Memory B cell (primary cell): ENCODE data around the gene MAN1C1.
"Not testable (repeated sequence)": the region's sequence is repeated elsewhere in the genome, so short reads cannot be mapped to it uniquely, and the experiment has no call there.

Experiments used
- ATAC-seq: fragments of 150-1000 bp; cut with Tn5 transposase; 2 replicates; pipeline ENCODE4 v1.10.0; 2021; ENCODE audit warnings: low read depth, mild to moderate bottlenecking, moderate library complexity
- DNase-seq, 2 donors: peaks; one replicate each; pipeline ENCODE4 v3.0.0; 2022; ENCODE audit warnings: low spot score in 2 of 2
- H3K27ac Mint-ChIP-seq: one replicate; pipeline ENCODE4 v1.8.0; 2022; ENCODE audit warnings: mild to moderate bottlenecking, moderate library complexity, mixed read lengths
- H3K27me3 Mint-ChIP-seq: one replicate; pipeline ENCODE4 v1.8.0; 2022; ENCODE audit warnings: mixed read lengths
- H3K36me3 Mint-ChIP-seq: one replicate; pipeline ENCODE4 v1.8.0; 2022; ENCODE audit warnings: mild to moderate bottlenecking, mixed read lengths
- H3K4me1 Mint-ChIP-seq: one replicate; pipeline ENCODE4 v1.8.0; 2022; ENCODE audit warnings: mixed read lengths
- H3K4me3 Mint-ChIP-seq: one replicate; pipeline ENCODE4 v1.8.0; 2022; ENCODE audit warnings: mild to moderate bottlenecking, moderate library complexity, mixed read lengths
- H3K9me3 Mint-ChIP-seq: one replicate; pipeline ENCODE4 v1.8.0; 2022; ENCODE audit warnings: mixed read lengths

MAN1C1 gene

DNA sequence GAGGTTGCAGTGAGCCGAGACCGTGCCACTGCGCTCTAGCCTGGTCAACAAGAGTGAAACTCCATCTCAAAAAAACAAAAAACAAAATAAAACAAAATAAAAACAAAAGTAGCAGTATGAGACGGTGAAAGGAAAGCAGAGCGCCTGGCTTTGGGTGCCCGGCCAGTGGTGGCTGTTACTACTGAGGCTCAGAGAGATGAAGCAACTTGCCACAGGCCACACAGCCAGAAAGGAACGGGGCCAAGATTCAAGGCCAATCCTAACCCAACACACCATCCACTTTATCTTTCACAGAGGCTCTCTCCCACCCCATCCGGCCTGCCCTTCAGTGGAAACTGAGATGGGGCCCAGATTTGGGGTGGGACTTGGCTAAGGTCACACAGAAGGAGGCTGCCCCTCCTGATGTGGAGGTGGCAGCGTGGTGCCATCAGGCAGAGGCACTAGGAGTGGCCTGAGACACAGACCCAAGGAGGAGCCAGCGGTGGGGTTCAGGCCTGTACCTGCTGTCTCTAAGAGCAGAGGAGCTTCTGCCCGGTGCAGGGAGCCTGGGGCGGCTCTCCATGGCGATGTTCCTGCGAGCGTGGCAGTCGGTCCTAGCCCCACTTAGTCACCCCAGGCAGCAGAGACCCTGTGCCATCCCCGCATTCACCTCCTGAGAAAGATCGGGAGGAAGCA, 40.0 kb upstream of the MAN1C1 start:
- no peaks in the 10 kb centered on the region for H3K9me3 Mint-ChIP-seq
- no peak for ATAC-seq
- peaks cover 5% of the 10 kb centered on the region for H3K27me3 Mint-ChIP-seq
- H3K27ac Mint-ChIP-seq: no peak overlapping the region
- no peaks in the 10 kb centered on the region for H3K36me3 Mint-ChIP-seq
- H3K4me3 Mint-ChIP-seq: no peak overlapping the region
- peaks cover 3% of the 10 kb centered on the region for H3K4me1 Mint-ChIP-seq
- DNase-seq: no peak

DNA sequence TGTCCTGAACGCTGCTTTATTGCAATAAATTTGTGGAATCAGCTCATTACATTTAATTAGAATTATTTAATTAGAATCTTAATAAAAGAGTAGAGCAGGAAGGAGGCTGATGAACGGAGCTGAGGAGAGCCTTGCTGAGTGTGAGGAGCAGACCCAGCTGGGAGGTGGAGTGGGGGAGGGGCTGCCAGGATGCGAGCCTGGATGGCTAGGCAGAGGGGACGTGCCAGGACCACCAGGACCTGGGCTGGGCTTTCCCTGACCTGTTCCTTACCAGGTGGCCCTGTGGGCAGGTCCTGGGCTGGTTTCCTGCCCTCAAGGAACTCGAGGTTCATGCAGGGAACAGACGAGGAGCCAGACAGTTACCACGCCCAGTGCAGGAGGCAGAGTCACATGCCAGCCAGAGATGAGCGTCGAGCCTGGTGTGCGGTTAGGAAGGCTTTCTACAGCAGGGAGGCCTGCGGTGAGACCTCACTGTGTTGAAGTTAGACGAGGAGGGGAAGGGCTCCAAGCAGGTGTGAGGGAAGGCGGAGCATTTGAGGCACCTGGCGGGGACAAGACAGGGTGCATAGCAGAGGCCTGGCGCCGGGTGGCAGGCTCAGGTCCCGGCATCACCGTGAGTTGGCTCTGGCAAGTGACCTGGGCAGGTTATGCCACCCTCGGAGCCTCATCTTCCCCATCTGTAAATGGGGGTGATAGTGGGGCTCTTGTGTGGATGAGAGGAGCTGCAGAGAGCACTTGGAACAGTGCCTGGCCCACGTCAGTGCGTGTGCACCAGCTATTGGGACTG, 39.3 kb upstream of the MAN1C1 start:
- Mint-ChIP-seq H3K27ac (no peak overlapping the region), H3K4me1 (peaks cover 3% of the 10 kb centered on the region)

DNA sequence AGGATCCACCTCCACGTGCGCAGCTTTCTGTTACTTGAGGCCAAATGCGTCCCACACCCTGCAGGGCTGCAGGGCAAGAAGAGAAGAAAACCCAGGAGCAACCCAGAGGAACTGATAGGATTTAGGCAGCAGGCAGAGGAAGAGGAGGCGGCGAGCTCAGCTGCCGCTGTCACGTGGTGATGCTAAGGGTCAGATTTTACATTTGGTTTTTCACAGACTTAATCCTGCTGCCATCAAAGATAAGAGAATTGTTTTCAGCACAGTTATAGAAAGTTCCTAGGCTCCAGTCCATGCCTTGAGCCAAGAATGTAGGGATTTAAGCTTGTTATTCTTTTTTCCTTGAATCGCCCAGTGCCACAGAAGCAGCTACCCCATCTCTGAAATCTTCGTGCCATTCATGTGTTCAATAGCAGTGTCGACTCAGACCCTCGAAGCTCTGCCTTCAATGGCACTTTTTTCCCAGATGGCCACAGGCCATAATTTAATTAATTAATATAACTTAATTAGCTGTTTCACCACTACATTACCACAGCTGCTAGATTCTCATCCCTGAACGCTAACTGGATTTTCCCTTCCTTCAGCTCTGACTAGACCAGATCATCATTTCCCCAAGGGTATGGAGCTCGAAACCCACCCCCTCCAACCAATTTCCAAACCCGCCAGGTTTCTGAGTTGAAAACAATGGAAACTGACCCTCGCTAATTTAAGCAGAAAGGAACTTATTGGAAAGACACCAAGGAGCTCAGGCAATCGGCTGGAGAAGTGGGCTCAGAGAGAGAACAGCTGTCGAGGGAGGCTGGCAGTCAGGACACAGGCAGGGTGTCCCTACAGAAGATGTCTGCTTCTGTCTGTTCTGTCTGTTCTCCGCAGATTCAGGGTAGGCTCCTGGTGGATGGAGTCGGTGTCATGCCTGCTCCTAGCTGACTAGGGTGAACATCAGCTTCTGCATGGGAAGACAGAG, 37.0 kb upstream of the MAN1C1 start:
- no peak for DNase-seq
- peaks cover 2% of the 10 kb centered on the region for H3K27me3 Mint-ChIP-seq
- H3K4me3 Mint-ChIP-seq: no peak overlapping the region
- H3K9me3 Mint-ChIP-seq: peaks cover 3% of the 10 kb centered on the region
- H3K27ac Mint-ChIP-seq: no peak overlapping the region
- no peaks in the 10 kb centered on the region for H3K4me1 Mint-ChIP-seq
- peaks cover 2% of the 10 kb centered on the region for H3K36me3 Mint-ChIP-seq
- no peak for ATAC-seq

More for the DNA sequence above, 39.3 kb upstream of the MAN1C1 start:
- ATAC-seq: no peak
- H3K36me3 Mint-ChIP-seq: no peaks in the 10 kb centered on the region
- peaks cover 5% of the 10 kb centered on the region for H3K27me3 Mint-ChIP-seq
- H3K9me3 Mint-ChIP-seq: no peaks in the 10 kb centered on the region
- no peak overlapping the region for H3K4me3 Mint-ChIP-seq
- no peak for DNase-seq

DNA sequence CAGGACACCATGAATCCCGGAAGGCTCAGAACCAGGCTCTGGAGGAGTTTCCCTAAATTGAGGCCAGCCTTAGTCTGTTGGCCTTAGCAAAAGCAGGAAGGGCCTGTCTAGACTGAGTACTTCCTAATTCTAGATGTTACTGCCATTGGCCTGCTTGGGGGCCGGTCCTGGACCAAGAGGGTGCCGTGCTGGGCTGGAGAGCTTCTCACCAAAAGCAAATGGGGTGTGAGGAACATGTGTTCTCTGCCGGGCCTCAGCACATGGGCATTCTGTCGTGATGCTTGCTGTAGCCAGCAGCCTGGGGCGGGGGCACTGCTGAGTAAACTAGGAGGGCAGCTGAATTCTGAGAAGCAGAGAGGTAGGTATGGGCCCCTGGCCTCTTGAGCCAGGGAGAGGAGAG, 35.7 kb upstream of the MAN1C1 start:
- H3K36me3 Mint-ChIP-seq: peaks cover 2% of the 10 kb centered on the region
- H3K4me3 Mint-ChIP-seq: no peak overlapping the region
- ATAC-seq (no peak), DNase-seq (no peak)
- H3K27ac Mint-ChIP-seq: no peak overlapping the region
- peaks cover 3% of the 10 kb centered on the region for H3K9me3 Mint-ChIP-seq
- peaks cover 2% of the 10 kb centered on the region for H3K27me3 Mint-ChIP-seq
- peaks cover 5% of the 10 kb centered on the region for H3K4me1 Mint-ChIP-seq

DNA sequence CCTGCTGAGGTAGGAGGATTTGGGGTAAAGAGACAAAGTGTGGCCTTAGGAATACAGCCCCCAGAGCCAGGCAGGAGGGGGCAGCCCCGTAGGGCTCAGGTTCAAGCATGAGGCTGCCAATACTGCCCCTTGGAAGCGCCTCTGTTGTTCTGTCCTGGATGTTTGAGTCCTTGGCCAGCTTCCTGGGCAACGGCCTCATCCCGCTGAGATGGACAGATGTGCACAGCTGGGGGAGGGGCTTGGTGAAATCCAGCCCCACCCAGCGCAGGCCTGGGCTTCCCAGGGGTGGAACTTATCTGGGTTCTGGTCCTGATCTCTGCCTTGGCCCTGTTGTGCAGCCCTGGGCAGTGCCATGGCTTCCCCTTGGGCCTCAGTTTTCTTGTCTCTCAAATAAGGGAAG, 34.8 kb upstream of the MAN1C1 start:
- H3K9me3 Mint-ChIP-seq: peaks cover 3% of the 10 kb centered on the region
- ATAC-seq (no peak), DNase-seq (no peak)
- peaks cover 2% of the 10 kb centered on the region for H3K36me3 Mint-ChIP-seq
- H3K27ac Mint-ChIP-seq: no peak overlapping the region
- H3K27me3 Mint-ChIP-seq: peaks cover 2% of the 10 kb centered on the region
- peaks cover 8% of the 10 kb centered on the region for H3K4me1 Mint-ChIP-seq
- no peak overlapping the region for H3K4me3 Mint-ChIP-seq

DNA sequence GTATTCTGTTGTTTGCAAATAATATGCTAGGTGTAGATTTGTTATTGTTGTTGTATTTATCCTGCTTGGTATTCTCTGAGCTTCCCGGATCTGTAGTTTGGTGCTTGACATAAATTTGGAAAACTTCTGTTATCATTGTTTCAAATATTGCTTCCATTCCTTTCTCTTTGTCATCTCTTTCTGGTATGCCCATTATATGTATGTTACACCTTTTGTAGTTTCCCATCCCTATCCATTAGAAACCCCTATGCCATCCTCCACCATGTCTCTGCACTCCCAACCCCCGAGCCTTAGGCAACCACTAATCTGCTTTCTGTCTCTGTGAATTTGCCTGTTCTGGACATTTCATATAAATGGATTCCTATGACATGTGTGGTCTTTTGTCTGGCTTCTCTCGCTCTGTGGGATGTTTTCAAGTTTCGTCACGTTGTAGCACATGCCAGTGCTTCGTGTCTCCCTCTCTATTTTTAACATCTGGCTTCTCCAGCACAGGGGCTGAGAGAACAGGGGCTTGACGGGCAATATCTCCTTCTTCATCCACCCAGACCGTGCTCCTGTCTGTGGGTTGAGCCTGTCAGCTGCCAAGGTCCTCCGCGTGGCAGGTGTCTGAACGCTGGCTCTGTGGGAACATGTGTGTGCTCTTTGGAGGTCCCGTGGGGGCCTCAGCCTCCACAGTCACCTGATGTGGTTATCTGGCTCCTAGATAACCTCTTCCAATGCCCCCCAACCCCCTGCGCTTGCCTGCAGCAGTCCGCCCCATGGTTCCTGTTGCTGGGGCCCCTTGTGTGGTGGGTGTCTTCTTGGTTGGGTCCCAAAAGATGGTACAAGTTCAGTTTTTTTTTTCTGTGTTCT, 32.8 kb upstream of the MAN1C1 start:
- ATAC-seq (no peak), DNase-seq (no peak)
- Mint-ChIP-seq H3K4me3 (no peak overlapping the region), H3K27me3 (no peaks in the 10 kb centered on the region), H3K4me1 (peaks cover 20% of the 10 kb centered on the region), H3K9me3 (peaks cover 3% of the 10 kb centered on the region), H3K27ac (peak overlapping the region; percentile 14), H3K36me3 (peaks cover 2% of the 10 kb centered on the region)

DNA sequence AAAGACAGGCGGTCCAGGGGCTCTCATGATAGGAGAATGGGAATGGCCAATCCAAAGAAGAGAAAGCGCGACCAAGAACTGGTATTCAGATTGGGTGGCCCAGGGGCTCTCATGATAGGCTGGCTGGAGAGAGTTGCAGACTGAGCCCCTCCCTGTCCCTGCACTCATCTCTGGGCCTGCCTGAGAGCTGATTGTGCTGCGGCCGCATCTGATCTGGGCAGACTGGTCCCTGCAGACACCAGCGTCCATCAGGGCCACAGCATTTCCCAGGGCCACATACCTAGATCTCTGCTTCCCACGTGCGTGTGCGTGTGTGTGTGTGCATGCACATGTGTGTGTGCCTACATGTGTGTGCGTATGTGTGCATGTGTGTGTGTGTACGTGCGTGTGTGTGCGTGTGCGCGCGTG, 30.4 kb upstream of the MAN1C1 start:
- H3K27ac Mint-ChIP-seq: no peak overlapping the region
- no peak for DNase-seq
- ATAC-seq: no peak

DNA sequence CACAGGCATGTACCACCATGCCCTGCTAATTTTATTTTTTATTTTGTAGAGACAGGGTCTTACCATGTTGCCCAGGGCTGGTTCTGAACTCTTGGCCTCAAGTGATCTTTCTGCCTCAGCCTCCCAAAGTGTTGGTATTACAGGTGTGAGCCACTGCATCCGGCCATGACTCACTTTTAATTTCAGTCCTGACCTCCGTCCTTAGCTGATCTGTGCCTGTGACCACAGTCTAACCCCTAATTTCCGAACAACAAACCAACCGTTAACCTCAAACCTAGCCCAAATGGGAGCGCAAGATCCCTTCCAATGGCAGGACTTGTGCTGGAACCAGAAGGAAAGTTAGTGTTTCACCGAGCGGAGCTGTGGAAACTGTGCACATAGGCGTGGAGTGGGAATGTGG, 29.3 kb upstream of the MAN1C1 start:
- H3K36me3 Mint-ChIP-seq: peaks cover 6% of the 10 kb centered on the region
- H3K27ac Mint-ChIP-seq: no peak overlapping the region
- H3K4me1 Mint-ChIP-seq: peaks cover 21% of the 10 kb centered on the region
- DNase-seq (no peak), ATAC-seq (no peak)
- no peak overlapping the region for H3K4me3 Mint-ChIP-seq
- H3K9me3 Mint-ChIP-seq: peaks cover 3% of the 10 kb centered on the region
- H3K27me3 Mint-ChIP-seq: peaks cover 2% of the 10 kb centered on the region

More for the DNA sequence above, 30.4 kb upstream of the MAN1C1 start:
- H3K4me3 Mint-ChIP-seq: no peak overlapping the region
- peaks cover 6% of the 10 kb centered on the region for H3K36me3 Mint-ChIP-seq
- H3K9me3 Mint-ChIP-seq: peaks cover 3% of the 10 kb centered on the region
- peaks cover 2% of the 10 kb centered on the region for H3K27me3 Mint-ChIP-seq
- H3K4me1 Mint-ChIP-seq: peaks cover 21% of the 10 kb centered on the region

DNA sequence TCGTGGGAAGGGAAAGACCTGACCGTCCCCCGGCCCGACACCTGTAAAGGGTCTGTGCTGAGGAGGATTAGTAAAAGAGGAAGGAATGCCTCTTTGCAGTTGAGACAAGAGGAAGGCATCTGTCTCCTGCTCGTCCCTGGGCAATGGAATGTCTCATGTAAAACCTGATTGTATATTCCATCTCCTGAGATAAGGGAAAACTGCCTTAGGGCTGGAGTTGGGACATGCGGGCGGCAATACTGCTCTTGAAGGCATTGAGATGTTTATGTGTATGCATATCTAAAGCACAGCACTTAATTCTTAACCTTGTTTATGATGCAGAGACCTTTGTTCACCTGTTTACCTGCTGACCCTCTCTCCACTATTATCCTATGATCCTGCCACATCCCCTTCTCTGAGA, 28.4 kb upstream of the MAN1C1 start:
- H3K27ac Mint-ChIP-seq, H3K9me3 Mint-ChIP-seq, H3K27me3 Mint-ChIP-seq, H3K4me3 Mint-ChIP-seq, DNase-seq, H3K36me3 Mint-ChIP-seq, ATAC-seq: not testable (repeated sequence)
- peaks cover 21% of the 10 kb centered on the region for H3K4me1 Mint-ChIP-seq

DNA sequence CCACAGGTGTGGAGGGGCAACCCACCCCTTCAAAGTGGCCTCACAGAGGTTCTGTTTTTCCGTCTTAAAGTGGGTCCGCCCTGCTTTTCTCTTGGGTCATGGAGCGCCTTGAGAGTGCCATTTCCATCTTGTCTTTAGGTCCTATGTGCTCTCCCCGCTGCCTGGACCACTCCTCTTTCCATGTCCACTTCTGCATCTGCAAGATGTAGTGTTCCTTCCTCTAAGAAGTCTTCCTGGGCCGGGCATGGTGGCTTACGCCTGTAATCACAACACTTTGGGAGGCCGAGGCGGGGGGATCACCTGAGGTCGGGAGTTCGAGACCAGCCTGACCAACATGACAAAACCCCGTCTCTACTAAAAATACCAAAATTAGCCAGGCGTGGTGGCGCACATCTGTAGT, 27.8 kb upstream of the MAN1C1 start:
- H3K27me3 Mint-ChIP-seq, ATAC-seq, H3K9me3 Mint-ChIP-seq, H3K36me3 Mint-ChIP-seq, H3K4me3 Mint-ChIP-seq, H3K27ac Mint-ChIP-seq, DNase-seq: not testable (repeated sequence)
- H3K4me1 Mint-ChIP-seq: peaks cover 21% of the 10 kb centered on the region

DNA sequence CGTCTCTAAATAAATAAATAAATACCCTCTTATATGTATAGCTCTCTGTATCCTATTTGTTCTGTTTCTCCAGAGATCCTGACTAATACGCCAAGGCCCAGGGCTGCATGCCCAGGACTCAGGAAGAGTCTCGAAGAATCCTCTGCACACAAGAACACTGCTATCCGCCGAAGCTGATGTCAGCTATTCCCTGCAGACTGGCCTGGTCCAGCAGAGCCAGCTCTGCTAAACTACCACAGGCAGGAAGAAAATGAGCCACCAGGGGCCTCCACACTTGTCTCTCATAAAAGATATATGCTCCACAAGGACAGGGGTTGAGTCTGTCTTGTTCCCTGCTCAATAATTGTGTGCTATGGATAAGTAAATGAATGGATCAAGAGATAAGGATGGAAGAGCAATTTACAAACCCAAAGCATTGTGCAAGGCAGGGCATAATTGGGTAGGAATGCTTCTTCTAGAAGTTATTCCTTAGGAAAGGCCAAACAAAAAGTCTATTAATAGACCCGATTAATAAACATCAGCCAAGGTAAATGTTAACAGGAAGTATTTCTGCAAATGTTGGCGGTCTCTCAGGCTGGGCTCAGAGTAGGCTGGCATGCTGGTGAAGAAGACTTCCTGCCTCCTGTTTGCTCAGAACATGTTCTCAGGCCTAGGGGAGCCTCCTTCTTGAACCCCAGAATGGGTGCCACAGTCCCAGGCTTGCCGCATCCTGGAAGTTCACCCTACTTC, 26.3 kb upstream of the MAN1C1 start:
- H3K27me3 Mint-ChIP-seq: peaks cover 8% of the 10 kb centered on the region
- H3K36me3 Mint-ChIP-seq: peaks cover 5% of the 10 kb centered on the region
- H3K27ac Mint-ChIP-seq: no peak overlapping the region
- DNase-seq (no peak), ATAC-seq (no peak)
- peaks cover 16% of the 10 kb centered on the region for H3K4me1 Mint-ChIP-seq
- H3K9me3 Mint-ChIP-seq: peaks cover 3% of the 10 kb centered on the region
- H3K4me3 Mint-ChIP-seq: no peak overlapping the region

DNA sequence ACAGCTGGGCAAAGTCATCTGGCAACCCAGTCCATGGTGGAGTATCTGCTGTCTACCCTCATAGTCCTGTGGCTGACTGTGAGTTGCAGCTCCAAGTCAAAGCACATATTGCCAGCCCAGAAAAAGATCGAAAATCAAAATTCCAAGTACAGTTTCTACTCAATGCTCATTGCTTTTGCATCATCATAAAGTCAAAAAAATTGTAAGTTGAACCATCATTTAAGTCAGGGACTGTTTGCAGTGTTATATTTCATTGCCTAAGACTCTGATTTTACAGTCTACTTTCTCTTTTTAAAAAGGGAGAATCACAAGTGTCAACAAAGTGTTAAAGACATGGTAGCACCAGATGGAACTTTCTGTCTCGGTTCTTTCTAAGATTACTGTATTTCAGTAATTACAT, 22.7 kb upstream of the MAN1C1 start:
- peaks cover under 1% of the 10 kb centered on the region for H3K4me1 Mint-ChIP-seq
- H3K36me3 Mint-ChIP-seq: peaks cover 5% of the 10 kb centered on the region
- no peak overlapping the region for H3K4me3 Mint-ChIP-seq

DNA sequence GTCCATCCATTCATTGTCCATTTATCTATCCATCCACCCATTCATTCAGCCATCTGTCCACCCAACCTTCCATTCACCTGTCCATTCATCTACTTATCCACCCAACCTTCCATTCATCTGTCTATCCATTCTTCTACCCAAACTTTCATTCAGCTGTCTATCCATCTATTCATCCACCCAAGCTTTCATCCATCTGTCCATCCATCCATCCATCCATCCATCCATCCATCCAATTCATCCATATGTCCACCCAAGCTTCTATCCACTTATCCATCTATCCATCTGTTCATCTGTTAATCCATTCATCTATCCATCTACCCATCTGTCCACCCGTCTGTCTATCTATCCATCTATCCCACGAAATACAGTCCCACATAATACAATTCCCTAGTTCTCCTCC, 21.6 kb upstream of the MAN1C1 start:
- Mint-ChIP-seq H3K9me3 (peaks cover 3% of the 10 kb centered on the region), H3K27me3 (peaks cover 14% of the 10 kb centered on the region), H3K4me1 (peaks cover 6% of the 10 kb centered on the region), H3K36me3 (peaks cover 2% of the 10 kb centered on the region), H3K4me3 (no peak overlapping the region), H3K27ac (no peak overlapping the region)
- ATAC-seq (no peak), DNase-seq (no peak)

More for the DNA sequence above, 22.7 kb upstream of the MAN1C1 start:
- Mint-ChIP-seq H3K9me3 (peaks cover 3% of the 10 kb centered on the region), H3K27ac (no peak overlapping the region), H3K27me3 (peaks cover 14% of the 10 kb centered on the region)
- DNase-seq: no peak
- ATAC-seq: no peak
